ENCODE results near the gene ETFA. TPM values are rescaled to one million over a fixed set of nuclear protein-coding genes. Genes with fewer than 3 reads are reported as not detected.

ETFA gene
- total and polyA plus RNA-seq, 10 of the 15 experiments (the other 5 are each of a cell fraction or from before 2014, with no cell fraction given) = 114 to 331 (median 152) TPM

GRCh38 chr15:76328958-76329357, 17.7 kb upstream of the ETFA start:
- Histone ChIP-seq H4K20me1 (ENCODE audit: control insufficient read depth, insufficient read depth) (no peaks in the 10 kb centered on the region), H3K36me3 (ENCODE audit: control insufficient read depth in 2 of 2, insufficient read depth in 2 of 2, low read length in 1 of 2) (no peaks in the 10 kb centered on the region), H3K27me3 (replicated peaks in 1 of 2; ENCODE audit: control insufficient read depth in 2 of 2, insufficient read depth in 2 of 2, low read length in 1 of 2) (peaks cover 0 to 6% of the 10 kb centered on the region in 2 experiments; a peak in 2 of 4 replicates), H3K9me3 (replicated peaks; ENCODE audit: control insufficient read depth, insufficient read depth, low read length) (no peaks in the 10 kb centered on the region), H3K4me1 (ENCODE audit: control insufficient read depth, insufficient read depth, low read length) (no peaks in the 10 kb centered on the region), H3K79me2 (ENCODE audit: control insufficient read depth, insufficient read depth, low read length) (no peaks in the 10 kb centered on the region), H3K4me2 (ENCODE audit: control insufficient read depth, insufficient read depth) (no peak overlapping the region), H3K9ac (ENCODE audit: control insufficient read depth, insufficient read depth, low read length) (no peak overlapping the region), H3K27ac (ENCODE audit: control insufficient read depth, insufficient read depth) (no peak overlapping the region), H2AFZ (ENCODE audit: control insufficient read depth, low read depth, low read length) (no peak overlapping the region), H3K4me3 (no peak overlapping the region)
- BruUV-seq (replicated peaks) = no TSS peak
- in situ Hi-C loops (cut with MboI) = no loop called here
- ChIA-PET CTCF (interaction anchor here (0.6 to 0.8 kb wide), 2 partner anchors 79 to 93 kb away, joined by 3 read pairs; no protein-coding TSS in a partner anchor), RAD21 (ENCODE audit: unreplicated experiment) (no interaction called here), SMC1A (ENCODE audit: uncharacterized antibody, unreplicated experiment) (interaction anchor here (1.4 kb wide), 1 partner anchor 93 kb away, joined by 5 read pairs; no protein-coding TSS in a partner anchor), POLR2A (no interaction called here)
- DNase-seq (ENCODE audit: low read depth, low spot score) (no peak), ATAC-seq (no peak), FAIRE-seq (no peak)
- TF ChIP-seq IRF4 (IDR thresholded peaks at IDR 0.05; ENCODE audit: low read depth, low read length) (no peak), LARP7 (IDR thresholded peaks at IDR 0.05) (no peak), PBX3 (IDR thresholded peaks at IDR 0.05; ENCODE audit: insufficient replicate concordance, low read depth, low read length) (no peak), ZNF592 (IDR thresholded peaks at IDR 0.05) (no peak), CHD4 (IDR thresholded peaks at IDR 0.05) (no peak), PAX5 (IDR thresholded peaks at IDR 0.05; ENCODE audit: borderline replicate concordance, low read depth, low read length) (no peak), JUND (IDR thresholded peaks at IDR 0.05; ENCODE audit: low read depth, low read length) (no peak), FOXK2 (IDR thresholded peaks at IDR 0.05) (no peak), RFX5 (IDR thresholded peaks at IDR 0.05; ENCODE audit: low read depth, low read length) (no peak), SP1 (IDR thresholded peaks at IDR 0.05; ENCODE audit: low read depth, low read length) (no peak), POLR2AphosphoS2 (IDR thresholded peaks at IDR 0.05; ENCODE audit: low read depth, low read length) (no peak)
- WGBS (ENCODE audit: insufficient coverage, insufficient replicate concordance, low lambda C conversion rate, missing lambda C conversion rate) = 41% methylated on average over 4 of the region's 4 CpGs
- intact Hi-C loops (cut with micrococcal nuclease; ENCODE audit: unreplicated experiment) = no loop called here

All from GM12878 (cell line).